HEK293T (cell line): ENCODE data around the gene RNF133.

Experiments
- CTCF ChIA-PET: fragments of 350-600 bp; formaldehyde crosslinking; extraction: SDS; loops from one replicate; lab custom pipeline; 2021; ENCODE audit warnings: antibody characterized with exemption, inconsistent platforms; lab: Yijun Ruan, JAX
- POLR2A ChIA-PET: fragments of 350-600 bp; formaldehyde crosslinking; extraction: SDS; loops from one replicate; lab custom pipeline; 2020; ENCODE audit warnings: antibody characterized with exemption, inconsistent platforms; lab: Yijun Ruan, JAX
- DNase-seq: peaks from one replicate; pipeline ENCODE4 v3.0.0; 2012; ENCODE audit warnings: mixed read lengths; ENCODE audit errors: extremely low spot score
- ARNT ChIP-seq: fragments of 450-650 bp; IDR thresholded peaks from 2 replicates; pipeline ENCODE4 v1.6.1; 2017; ENCODE audit warnings: mild to moderate bottlenecking
- BHLHE40 ChIP-seq: fragments of 450-650 bp; IDR thresholded peaks from 2 replicates; pipeline ENCODE4 v1.6.1; 2016; ENCODE audit warnings: mild to moderate bottlenecking, moderate library complexity, borderline replicate concordance
- CTBP1 ChIP-seq: fragments of 450-650 bp; IDR thresholded peaks from 2 replicates; pipeline ENCODE4 v1.6.1; 2016; ENCODE audit warnings: borderline replicate concordance
- ELF4 ChIP-seq: fragments of 450-650 bp; IDR thresholded peaks from 2 replicates; pipeline ENCODE4 v1.6.1; 2017; ENCODE audit warnings: antibody characterized with exemption
- FOXA1 ChIP-seq: fragments of 450-650 bp; IDR thresholded peaks from 2 replicates; pipeline ENCODE4 v1.6.1; 2016; ENCODE audit warnings: mild to moderate bottlenecking
- FOXK2 ChIP-seq: fragments of 450-650 bp; IDR thresholded peaks from 2 replicates; pipeline ENCODE4 v1.6.1; 2016; ENCODE audit warnings: mild to moderate bottlenecking
- FOXM1 ChIP-seq: fragments of 450-650 bp; IDR thresholded peaks from 2 replicates; pipeline ENCODE4 v1.6.1; 2017; ENCODE audit warnings: mild to moderate bottlenecking, borderline replicate concordance
- HDGF ChIP-seq: fragments of 450-650 bp; IDR thresholded peaks from 2 replicates; pipeline ENCODE4 v1.6.1; 2017; ENCODE audit warnings: antibody characterized with exemption, borderline replicate concordance
- L3MBTL2 ChIP-seq: fragments of 450-650 bp; conservative IDR thresholded peaks from 2 replicates; pipeline ENCODE4 v1.6.1; 2016; ENCODE audit warnings: mild to moderate bottlenecking
- LEF1 ChIP-seq: fragments of 450-650 bp; IDR thresholded peaks from 2 replicates; pipeline ENCODE4 v1.6.1; 2017; ENCODE audit warnings: mild to moderate bottlenecking, borderline replicate concordance
- NFRKB ChIP-seq: fragments of 450-650 bp; IDR thresholded peaks from 2 replicates; pipeline ENCODE4 v1.6.1; 2016; ENCODE audit warnings: mild to moderate bottlenecking, moderate library complexity
- SP1 ChIP-seq: fragments of 450-650 bp; IDR thresholded peaks from 2 replicates; pipeline ENCODE4 v1.6.1; 2017
- SUZ12 ChIP-seq: fragments of 450-650 bp; IDR thresholded peaks from 2 replicates; pipeline ENCODE4 v1.6.1; 2016; ENCODE audit warnings: mild to moderate bottlenecking
- TARDBP ChIP-seq: fragments of 450-650 bp; IDR thresholded peaks from 2 replicates; pipeline ENCODE4 v1.6.1; 2016
- ZNF384 ChIP-seq: fragments of 450-650 bp; IDR thresholded peaks from 2 replicates; pipeline ENCODE4 v1.6.1; 2016
- TF ChIP-seq, protein P1 (sequence below): fragments of 450-650 bp; IDR thresholded peaks from 2 replicates; pipeline ENCODE4 v1.6.1; 2016

Gene RNF133

DNA sequence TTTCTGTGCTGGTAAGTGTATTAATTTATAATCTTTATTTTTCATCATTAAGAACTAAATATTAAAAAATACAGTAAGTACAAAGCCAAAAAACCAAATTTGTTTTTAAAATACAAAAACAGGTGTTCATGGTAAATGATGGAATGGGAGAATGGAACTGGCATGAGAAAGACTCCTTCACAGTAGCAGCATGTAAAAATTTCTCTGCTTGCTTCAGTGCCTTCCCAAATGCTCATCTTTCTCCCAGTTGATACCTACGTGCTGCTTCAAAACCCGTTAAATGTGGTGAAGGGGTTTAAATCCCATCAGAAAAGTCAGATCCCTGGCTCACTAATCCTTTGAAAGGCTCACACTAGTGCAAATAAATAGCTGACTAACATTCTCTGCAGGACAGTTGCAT is 4.2 kb downstream of the RNF133 start:
- DNase-seq: no peak
- TF ChIP-seq BHLHE40: no peak
- TF ChIP-seq HDGF: no peak
- no peak for TF ChIP-seq LEF1
- no peak for TF ChIP-seq TARDBP
- no peak for TF ChIP-seq FOXK2
- no peak for TF ChIP-seq ZNF384
- TF ChIP-seq CTBP1: no peak
- TF ChIP-seq L3MBTL2: no peak
- no peak for TF ChIP-seq ARNT
- TF ChIP-seq NFRKB: no peak
- TF ChIP-seq SUZ12: no peak
- TF ChIP-seq FOXA1: no peak
- no peak for TF ChIP-seq SP1
- CTCF ChIA-PET: no interaction called here
- POLR2A ChIA-PET: no interaction called here

DNA sequence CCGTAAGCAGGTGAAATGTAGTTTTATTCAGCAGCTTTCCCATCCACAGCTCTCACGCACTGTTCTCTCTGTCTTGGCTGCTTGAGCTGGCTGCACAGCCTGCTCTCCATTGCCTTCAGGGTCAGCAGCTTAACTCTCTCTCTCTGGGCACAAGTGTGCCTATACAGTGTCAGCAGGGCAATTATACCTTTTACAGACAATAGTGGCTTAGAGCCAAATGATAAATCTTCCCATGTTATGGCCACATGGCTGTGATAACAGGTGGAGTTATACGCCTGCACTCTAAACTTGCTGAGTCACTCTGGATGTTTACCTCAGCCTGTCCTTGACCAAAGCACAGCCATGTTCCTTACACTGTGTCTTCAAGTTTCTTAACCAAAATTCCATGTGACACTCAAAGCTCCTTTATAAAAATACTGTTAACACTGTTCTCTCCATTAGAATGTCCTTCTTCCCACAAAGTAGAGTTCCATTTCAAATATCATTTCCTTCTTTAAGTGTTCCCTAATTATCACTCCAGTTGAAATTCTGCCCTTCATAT is 6.1 kb downstream of the RNF133 start:
- ChIA-PET CTCF (no interaction called here), POLR2A (no interaction called here)
- TF ChIP-seq ZNF384: no peak
- no peak for DNase-seq

DNA sequence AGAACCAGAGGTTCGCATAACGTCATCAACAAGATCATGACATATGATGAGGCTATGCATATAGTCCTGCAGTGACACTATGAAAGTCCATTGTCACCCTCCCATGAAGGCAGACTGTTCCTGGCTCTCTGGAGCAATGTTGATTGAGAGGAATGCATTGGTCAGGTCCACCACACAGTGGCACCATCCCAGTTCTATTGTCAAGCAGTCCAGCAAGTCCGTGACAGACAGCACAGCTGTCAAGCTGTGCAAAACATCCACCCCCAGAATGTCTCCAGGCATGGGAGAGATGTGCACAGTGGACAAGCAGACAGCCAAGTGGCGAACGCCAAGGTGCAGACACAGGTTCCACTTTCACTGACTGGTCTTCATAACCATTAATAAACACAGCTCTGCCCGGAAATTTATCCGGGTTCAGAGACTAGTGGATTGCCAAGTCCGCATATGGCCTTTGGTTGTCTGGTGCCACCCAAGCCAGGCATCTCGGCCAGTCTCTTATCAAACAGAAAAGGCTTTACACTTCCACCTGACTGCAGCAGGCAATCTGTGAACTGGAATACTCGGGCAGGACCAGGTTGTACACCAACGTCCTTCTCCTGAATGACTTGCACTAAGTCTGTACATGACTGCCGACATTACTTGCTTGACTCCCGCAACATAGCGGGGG is 7.2 kb downstream of the RNF133 start:
- ChIA-PET CTCF (no interaction called here), POLR2A (interaction anchor here (0.7 kb wide), 1 partner anchor 56 kb away, joined by 3 read pairs; no protein-coding TSS in a partner anchor)
- TF ChIP-seq, protein P1, sequence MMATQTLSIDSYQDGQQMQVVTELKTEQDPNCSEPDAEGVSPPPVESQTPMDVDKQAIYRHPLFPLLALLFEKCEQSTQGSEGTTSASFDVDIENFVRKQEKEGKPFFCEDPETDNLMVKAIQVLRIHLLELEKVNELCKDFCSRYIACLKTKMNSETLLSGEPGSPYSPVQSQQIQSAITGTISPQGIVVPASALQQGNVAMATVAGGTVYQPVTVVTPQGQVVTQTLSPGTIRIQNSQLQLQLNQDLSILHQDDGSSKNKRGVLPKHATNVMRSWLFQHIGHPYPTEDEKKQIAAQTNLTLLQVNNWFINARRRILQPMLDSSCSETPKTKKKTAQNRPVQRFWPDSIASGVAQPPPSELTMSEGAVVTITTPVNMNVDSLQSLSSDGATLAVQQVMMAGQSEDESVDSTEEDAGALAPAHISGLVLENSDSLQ: no peak
- no peak for TF ChIP-seq CTBP1
- TF ChIP-seq ZNF384: no peak
- no peak for TF ChIP-seq FOXK2
- no peak for TF ChIP-seq SP1
- no peak for TF ChIP-seq SUZ12
- no peak for TF ChIP-seq BHLHE40
- TF ChIP-seq L3MBTL2: no peak
- no peak for TF ChIP-seq FOXA1
- TF ChIP-seq LEF1: no peak
- TF ChIP-seq TARDBP: no peak
- DNase-seq: no peak

DNA sequence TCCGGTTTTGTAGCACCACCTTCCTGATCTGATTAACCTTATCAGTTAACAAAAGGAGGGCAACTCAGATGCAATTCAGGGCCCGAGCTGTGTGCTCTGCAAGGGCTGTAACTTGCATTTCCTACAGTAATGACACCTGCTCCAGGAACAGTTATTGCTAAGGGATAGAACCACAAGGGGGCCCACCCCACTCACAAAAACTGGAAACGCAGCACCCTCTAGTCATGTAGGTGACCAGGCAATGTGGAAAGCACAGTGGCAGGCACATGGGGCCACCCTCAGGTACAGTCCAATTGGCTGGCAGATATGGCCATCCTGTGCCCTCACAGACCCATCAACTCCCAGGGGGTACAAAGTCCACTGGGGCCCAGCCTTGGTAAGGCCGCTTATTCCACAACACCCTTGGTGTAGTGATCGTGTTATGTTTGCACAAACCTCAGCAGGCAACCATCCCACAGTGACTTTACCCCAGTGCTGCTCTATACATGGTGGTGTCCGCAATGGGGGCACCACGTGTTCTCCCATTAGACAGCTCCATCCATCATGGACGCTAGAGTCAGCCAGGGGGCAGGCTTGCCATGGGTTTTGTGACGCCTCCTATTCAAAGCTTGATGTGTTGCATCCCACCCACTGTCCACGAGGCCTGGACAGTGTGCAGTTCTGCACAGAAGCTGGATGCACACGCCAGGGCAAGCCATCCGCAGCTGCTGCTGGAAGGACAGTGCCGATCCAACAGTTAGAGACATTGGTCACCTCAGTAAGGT is 9.4 kb downstream of the RNF133 start:
- CTCF ChIA-PET: no interaction called here
- POLR2A ChIA-PET: no interaction called here
- no peak for TF ChIP-seq ARNT
- no peak for TF ChIP-seq SP1
- no peak for TF ChIP-seq FOXA1
- TF ChIP-seq TARDBP: no peak
- no peak for TF ChIP-seq LEF1
- TF ChIP-seq CTBP1: no peak
- no peak for TF ChIP-seq NFRKB
- TF ChIP-seq, protein P1: no peak
- no peak for TF ChIP-seq L3MBTL2
- TF ChIP-seq ZNF384: no peak
- no peak for TF ChIP-seq BHLHE40
- TF ChIP-seq FOXM1: no peak
- TF ChIP-seq SUZ12: no peak
- no peak for TF ChIP-seq HDGF
- no peak for TF ChIP-seq FOXK2
- no peak for TF ChIP-seq ELF4
- DNase-seq: no peak

DNA sequence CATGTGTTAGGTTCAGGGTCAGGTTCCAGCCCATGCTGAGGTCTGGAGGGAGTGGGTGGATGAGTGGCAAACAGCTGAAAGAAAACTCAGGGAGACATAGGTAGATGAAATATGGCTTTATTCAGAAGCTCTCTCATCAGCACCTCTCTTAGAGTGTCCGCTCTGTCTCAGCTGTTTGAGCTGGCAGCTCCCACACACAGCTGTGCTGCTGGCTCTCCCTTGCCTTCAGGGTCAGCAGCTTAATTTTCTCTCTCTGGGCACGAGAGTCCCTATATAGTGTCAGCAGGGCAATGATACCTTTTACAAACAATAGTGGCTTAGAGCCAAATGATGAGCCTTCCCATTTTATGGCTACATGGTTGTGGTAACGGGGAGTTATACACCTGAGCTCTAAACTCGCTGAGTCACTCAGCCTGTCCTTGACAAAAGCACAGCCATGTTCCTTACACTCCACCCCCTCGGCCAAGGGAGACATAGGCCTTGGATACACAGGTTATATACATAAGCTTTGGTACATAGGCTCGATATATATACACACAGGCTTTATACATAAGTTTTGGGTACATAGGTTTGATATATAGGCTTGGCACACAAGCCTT is 10.4 kb downstream of the RNF133 start:
- ChIA-PET POLR2A (no interaction called here), CTCF (no interaction called here)
- no peak for TF ChIP-seq CTBP1
- TF ChIP-seq, protein P1: no peak
- TF ChIP-seq LEF1: no peak
- TF ChIP-seq NFRKB: no peak
- TF ChIP-seq FOXM1: no peak
- DNase-seq: no peak

DNA sequence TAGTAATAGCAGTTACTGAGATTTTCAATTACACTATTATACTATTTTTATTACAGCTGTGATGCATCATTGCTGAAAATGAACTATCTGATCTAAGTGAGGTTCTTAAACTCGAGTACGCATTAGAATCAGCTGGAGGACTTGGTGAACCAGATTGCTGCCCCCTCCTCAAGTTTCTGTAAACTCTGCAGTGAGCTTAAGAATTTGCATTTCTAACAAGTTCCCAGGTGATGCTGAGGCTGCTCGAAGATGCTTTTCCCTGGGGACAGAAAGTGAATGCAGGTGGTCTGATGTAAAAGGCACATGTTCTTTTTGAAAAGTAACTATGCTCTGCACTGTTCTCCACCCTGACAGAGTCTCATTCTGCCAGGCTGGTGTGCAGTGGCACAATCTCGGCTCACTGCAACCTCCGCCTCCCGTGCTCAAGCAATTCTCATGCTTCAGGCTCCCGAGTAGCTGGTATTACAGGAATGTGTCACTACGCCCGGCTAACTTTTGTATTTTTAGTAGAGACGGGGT is 12.5 kb downstream of the RNF133 start:
- ChIA-PET CTCF (no interaction called here), POLR2A (no interaction called here)
- DNase-seq: no peak
- no peak for TF ChIP-seq CTBP1
- TF ChIP-seq LEF1: no peak
- no peak for TF ChIP-seq ELF4
- TF ChIP-seq FOXK2: no peak
- no peak for TF ChIP-seq NFRKB
- no peak for TF ChIP-seq TARDBP
- no peak for TF ChIP-seq FOXA1
- no peak for TF ChIP-seq SP1
- TF ChIP-seq FOXM1: no peak
- TF ChIP-seq HDGF: no peak
- no peak for TF ChIP-seq ARNT
- no peak for TF ChIP-seq SUZ12
- no peak for TF ChIP-seq ZNF384
- no peak for TF ChIP-seq BHLHE40
